D721Med (cell line): ENCODE results near the gene RASSF8.
A peak's percentile ranks its signal among the peaks of the same experiment; 100 is the strongest.

Source experiments
- DNase-seq: peaks from one replicate; pipeline ENCODE4 v3.0.0; 2011; ENCODE audit warnings: low spot score; ENCODE audit not compliant: insufficient read length
- FAIRE-seq: peaks from 2 replicates; lab custom pipeline; 2011; peaks lifted over from hg19 to GRCh38; lab: Jason Lieb, UNC
- TF ChIP-seq, protein P1 (sequence below): IDR thresholded peaks from 2 replicates; pipeline ENCODE4 v1.5.1; 2012; ENCODE audit warnings: mild to moderate bottlenecking, control low read depth; ENCODE audit not compliant: insufficient read depth; ENCODE audit errors: missing control alignments

RASSF8 gene

DNA sequence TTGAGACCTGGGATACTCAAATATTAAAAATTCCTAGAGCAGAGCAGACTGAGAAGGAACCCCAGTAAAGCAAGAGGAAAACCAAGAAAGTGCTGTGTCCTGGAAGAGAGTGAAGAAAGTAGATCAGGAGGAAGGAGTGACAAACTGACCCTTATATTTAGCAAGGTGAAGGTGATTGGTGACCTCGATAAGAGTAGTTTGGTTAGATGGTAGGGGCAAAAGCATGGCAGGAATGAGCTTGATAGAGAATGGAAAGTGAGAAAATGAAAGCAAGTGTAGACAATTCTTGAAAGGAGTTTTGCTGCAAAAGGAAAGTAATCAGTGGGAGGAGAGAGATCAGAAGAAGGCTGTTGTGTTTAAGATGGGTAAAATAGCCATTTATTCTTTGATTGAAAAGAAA lies 51.1 kb downstream of the RASSF8 start:
- TF ChIP-seq, protein P1, sequence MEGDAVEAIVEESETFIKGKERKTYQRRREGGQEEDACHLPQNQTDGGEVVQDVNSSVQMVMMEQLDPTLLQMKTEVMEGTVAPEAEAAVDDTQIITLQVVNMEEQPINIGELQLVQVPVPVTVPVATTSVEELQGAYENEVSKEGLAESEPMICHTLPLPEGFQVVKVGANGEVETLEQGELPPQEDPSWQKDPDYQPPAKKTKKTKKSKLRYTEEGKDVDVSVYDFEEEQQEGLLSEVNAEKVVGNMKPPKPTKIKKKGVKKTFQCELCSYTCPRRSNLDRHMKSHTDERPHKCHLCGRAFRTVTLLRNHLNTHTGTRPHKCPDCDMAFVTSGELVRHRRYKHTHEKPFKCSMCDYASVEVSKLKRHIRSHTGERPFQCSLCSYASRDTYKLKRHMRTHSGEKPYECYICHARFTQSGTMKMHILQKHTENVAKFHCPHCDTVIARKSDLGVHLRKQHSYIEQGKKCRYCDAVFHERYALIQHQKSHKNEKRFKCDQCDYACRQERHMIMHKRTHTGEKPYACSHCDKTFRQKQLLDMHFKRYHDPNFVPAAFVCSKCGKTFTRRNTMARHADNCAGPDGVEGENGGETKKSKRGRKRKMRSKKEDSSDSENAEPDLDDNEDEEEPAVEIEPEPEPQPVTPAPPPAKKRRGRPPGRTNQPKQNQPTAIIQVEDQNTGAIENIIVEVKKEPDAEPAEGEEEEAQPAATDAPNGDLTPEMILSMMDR: no peak
- no peak for FAIRE-seq
- DNase-seq: no peak

DNA sequence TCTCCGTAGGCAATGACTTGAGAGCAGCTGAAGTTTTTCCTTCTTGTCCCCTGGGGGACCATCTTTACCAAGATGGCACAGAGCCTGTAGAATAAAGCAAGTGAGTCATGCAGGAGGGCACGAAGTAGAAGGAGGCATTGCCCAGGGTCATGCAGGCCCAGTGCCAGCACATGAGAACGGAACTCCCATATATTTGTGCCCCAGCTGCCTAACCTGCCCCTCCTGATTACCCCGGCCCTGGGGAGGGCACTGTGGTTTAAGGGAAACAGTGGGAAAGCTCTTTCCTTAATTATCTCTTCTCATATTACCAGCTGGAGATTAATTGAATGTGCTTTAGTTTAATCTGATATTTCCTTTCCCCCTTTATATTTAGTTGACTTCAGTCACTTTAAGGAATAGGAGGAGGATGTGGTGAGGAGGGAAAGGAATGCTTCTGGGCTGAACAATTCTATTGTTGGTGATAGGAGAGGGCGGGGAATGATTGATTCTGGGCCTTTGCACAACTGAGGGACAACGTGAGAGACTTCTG lies 51.9 kb downstream of the RASSF8 start:
- TF ChIP-seq, protein P1: no peak
- DNase-seq (no peak), FAIRE-seq (no peak)

DNA sequence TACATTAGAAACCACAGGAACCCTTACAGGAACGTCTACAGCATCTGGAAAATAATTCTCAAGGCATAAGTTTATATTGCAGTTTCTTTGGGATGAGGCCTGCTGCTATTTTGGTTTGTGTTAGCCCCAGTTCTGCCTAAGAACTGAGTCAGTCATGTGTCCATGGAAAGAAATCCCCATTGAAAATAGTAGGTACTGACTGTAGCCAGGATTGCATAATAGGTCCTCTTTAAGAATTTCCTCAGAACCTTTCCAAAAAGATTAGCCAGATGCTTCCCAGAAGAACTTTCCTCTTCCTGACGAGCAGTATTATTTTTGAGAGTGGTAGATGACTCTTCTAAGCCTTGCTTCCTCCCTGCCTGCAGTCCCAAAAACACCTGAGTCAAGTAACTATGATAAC lies 52.6 kb downstream of the RASSF8 start:
- TF ChIP-seq, protein P1: no peak
- DNase-seq (no peak), FAIRE-seq (peak; percentile 44)

DNA sequence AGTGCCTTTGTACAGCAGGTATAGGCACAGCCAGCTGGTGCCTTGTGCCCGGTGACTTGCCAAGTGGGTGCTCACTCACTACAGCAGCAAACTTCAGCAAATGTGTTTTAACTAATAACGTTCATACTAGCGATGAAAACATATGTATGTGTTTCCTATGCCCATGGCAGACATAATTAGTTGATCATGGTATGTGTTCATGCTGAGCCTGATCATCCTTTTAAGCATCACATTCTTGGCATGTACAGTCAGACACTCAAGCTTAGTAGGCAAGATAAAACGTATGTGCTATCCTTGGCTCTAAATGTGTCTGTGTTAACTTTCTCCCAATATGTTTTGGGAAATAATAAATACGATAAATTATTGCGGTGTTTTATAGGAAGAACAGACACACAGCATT lies 55.6 kb downstream of the RASSF8 start:
- TF ChIP-seq, protein P1: no peak
- DNase-seq: no peak
- FAIRE-seq: peak; percentile 87

DNA sequence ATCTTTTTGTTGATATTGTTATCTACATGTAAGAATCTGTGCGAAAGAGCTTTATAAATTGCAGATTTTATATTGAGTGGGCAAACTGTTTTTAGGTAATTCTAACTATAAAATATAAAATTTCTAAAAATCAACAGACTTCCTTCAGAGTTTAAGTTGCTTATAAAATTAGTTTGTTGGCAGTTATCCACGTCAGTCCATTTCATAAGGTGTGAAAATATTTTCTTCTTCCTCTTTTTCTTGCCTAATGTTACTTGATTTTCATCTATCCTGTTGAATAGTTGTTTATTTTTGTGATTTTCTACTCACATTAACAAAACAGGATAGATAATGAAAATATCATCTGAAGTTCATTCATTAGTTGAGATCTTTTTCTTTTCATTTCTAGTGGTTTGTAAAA lies 58.0 kb downstream of the RASSF8 start:
- TF ChIP-seq, protein P1: no peak

DNA sequence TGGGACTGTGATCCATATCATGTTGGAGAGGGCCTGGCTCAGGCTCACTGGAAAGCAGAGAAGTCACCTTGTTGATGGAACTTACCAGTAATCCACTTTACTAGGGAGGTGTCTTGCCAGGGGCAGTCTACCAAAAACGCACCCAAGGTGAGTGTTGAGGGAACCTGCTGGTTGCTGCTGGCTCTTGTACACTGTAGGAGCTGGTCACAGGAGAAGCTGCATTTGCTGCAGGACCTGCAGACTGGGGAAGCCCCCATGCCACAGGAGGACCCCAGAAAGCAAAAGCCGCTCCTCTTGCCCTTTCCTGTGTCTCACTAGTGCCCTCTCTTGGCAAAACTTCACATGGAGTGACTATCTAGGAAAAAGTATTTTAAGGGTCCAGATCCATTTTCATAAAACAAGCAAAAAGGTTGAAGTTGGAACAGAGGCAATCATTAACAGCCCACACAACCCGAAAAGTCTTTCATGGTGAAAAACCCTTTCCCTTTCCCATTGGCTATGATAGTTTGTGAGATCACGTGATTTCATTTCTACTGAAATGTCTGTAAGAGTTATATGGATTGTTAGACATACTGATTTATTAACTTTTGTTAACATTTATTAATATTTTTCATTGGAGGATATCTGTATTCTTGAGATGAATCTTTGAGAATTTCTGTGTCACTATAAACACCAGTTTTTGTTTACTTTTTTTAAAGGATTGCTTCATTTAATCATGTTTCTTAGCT lies 59.2 kb downstream of the RASSF8 start:
- FAIRE-seq: no peak
- no peak for DNase-seq
- TF ChIP-seq, protein P1: peak; percentile 60

More for the DNA sequence above, 58.0 kb downstream of the RASSF8 start:
- DNase-seq (no peak), FAIRE-seq (no peak)

DNA sequence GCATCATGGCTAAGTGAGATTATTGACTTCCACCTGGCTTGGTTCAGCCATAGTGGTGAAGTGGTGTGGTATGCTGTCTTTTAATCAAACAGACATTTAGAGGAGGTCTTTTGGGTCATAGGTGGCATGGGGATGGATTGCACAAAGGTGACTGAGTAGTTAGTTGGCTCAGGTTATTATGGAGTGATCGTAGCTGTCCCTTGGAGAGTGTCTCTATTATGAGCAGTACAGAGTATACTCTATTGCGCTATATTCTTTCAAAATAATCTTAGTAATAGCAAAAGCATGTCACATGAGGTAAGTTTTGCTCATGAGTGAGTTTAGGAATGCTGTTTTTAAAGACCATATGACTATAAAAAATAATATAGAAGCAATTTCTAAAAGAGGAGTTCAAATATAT lies 60.4 kb downstream of the RASSF8 start:
- FAIRE-seq (peak; percentile 55), DNase-seq (no peak)
- TF ChIP-seq, protein P1: no peak
